Activated CD4-positive, alpha-beta T cell treated with anti-CD3 and anti-CD28 coated beads, Interleukin-2, amount 10 ng/mL, durations not matched to agents 7 days and 5 days (primary cell): ENCODE results near the gene ZPR1. TPM values are rescaled to one million over a fixed set of nuclear protein-coding genes. Genes with fewer than 3 reads are reported as not detected.
A peak's percentile ranks its signal among the peaks of the same experiment; 100 is the strongest.
"Not testable (repeated sequence)": the region's sequence is repeated elsewhere in the genome, so short reads cannot be mapped to it uniquely, and the experiment has no call there.

Experiments
- CTCF ChIA-PET: fragments of 350-600 bp; sonication (Branson Sonifier 250); formaldehyde crosslinking; loops from one replicate; lab custom pipeline; 2021; ENCODE audit warnings: antibody characterized with exemption; lab: Charles Lee
- POLR2A ChIA-PET: fragments of 350-600 bp; sonication (Branson Sonifier 250); formaldehyde crosslinking; loops from one replicate; lab custom pipeline; 2021; ENCODE audit warnings: antibody characterized with exemption; lab: Charles Lee
- DNase-seq: peaks from one replicate; pipeline ENCODE4 v3.0.0-alpha.2; 2020
- H3K27ac Mint-ChIP-seq: one replicate; pipeline ENCODE4 v1.8.0; 2021; ENCODE audit warnings: mild to moderate bottlenecking, moderate library complexity, mixed read lengths
- H3K27me3 Mint-ChIP-seq: one replicate; pipeline ENCODE4 v1.8.0; 2021; ENCODE audit warnings: mixed read lengths
- H3K36me3 Mint-ChIP-seq: one replicate; pipeline ENCODE4 v1.8.0; 2021; ENCODE audit warnings: low read depth, mixed read lengths
- H3K4me1 Mint-ChIP-seq: one replicate; pipeline ENCODE4 v1.8.0; 2021; ENCODE audit warnings: mixed read lengths
- H3K4me3 Mint-ChIP-seq: one replicate; pipeline ENCODE4 v1.8.0; 2021; ENCODE audit warnings: mild to moderate bottlenecking, moderate library complexity, mixed read lengths
- H3K9me3 Mint-ChIP-seq: one replicate; pipeline ENCODE4 v1.8.0; 2021; ENCODE audit warnings: mixed read lengths
- total RNA-seq, 2 experiments: library from RNA; stranded (reverse); gene quantifications; one replicate each; pipeline ENCODE4 v1.2.3, GENCODE V29; 2021

The ZPR1 gene
- total RNA-seq, 2 experiments from 2014 or later, result 55.9 to 58.3 TPM

- peaks cover 56% of the 10 kb centered on the region for H3K36me3 Mint-ChIP-seq
Observed at GRCh38 chr11:116756044-116756443, 31.8 kb downstream of the ZPR1 start.

GRCh38 chr11:116750070-116750718, 37.6 kb downstream of the ZPR1 start:
- H3K36me3 Mint-ChIP-seq, result peaks cover 33% of the 10 kb centered on the region
- POLR2A ChIA-PET, result no interaction called here
- no peaks in the 10 kb centered on the region for H3K9me3 Mint-ChIP-seq
- H3K27me3 Mint-ChIP-seq, result no peaks in the 10 kb centered on the region
- CTCF ChIA-PET, result interaction anchor here (1.2 to 2.0 kb wide), 6 partner anchors 9 to 356 kb away, joined by 3 to 9 read pairs (median 4); no protein-coding TSS in a partner anchor
- DNase-seq, result no peak
- no peak overlapping the region for H3K4me3 Mint-ChIP-seq
- H3K27ac Mint-ChIP-seq, result no peak overlapping the region
- H3K4me1 Mint-ChIP-seq, result no peaks in the 10 kb centered on the region

More at GRCh38 chr11:116756044-116756443, 31.8 kb downstream of the ZPR1 start:
- H3K4me3 Mint-ChIP-seq, H3K27me3 Mint-ChIP-seq, CTCF ChIA-PET, H3K27ac Mint-ChIP-seq, H3K9me3 Mint-ChIP-seq, POLR2A ChIA-PET, DNase-seq, H3K4me1 Mint-ChIP-seq: not testable (repeated sequence)

GRCh38 chr11:116742104-116742503, 45.7 kb downstream of the ZPR1 start:
- Mint-ChIP-seq H3K27ac (no peak overlapping the region), H3K9me3 (no peaks in the 10 kb centered on the region), H3K36me3 (peaks cover 7% of the 10 kb centered on the region), H3K27me3 (no peaks in the 10 kb centered on the region), H3K4me3 (no peak overlapping the region), H3K4me1 (peaks cover 3% of the 10 kb centered on the region)
- DNase-seq, result no peak
- CTCF ChIA-PET, result interaction anchor here (1.1 to 1.8 kb wide), 2 partner anchors 9 kb away, joined by 4 to 6 read pairs; no protein-coding TSS in a partner anchor
- POLR2A ChIA-PET, result no interaction called here

GRCh38 chr11:116740741-116741140, 47.1 kb downstream of the ZPR1 start:
- no peak overlapping the region for H3K27ac Mint-ChIP-seq
- H3K9me3 Mint-ChIP-seq, result no peaks in the 10 kb centered on the region
- H3K36me3 Mint-ChIP-seq, result peaks cover 4% of the 10 kb centered on the region
- H3K27me3 Mint-ChIP-seq, result no peaks in the 10 kb centered on the region
- DNase-seq, result no peak
- H3K4me3 Mint-ChIP-seq, result no peak overlapping the region
- peaks cover 3% of the 10 kb centered on the region for H3K4me1 Mint-ChIP-seq
- ChIA-PET POLR2A (no interaction called here), CTCF (interaction anchor here (0.6 to 1.8 kb wide), 3 partner anchors 8 to 52 kb away, joined by 3 to 6 read pairs (median 3); no protein-coding TSS in a partner anchor)

- no peak for DNase-seq
- ChIA-PET CTCF (no interaction called here), POLR2A (no interaction called here)
- H3K4me3 Mint-ChIP-seq, result no peak overlapping the region
- no peaks in the 10 kb centered on the region for H3K9me3 Mint-ChIP-seq
- peaks cover 5% of the 10 kb centered on the region for H3K4me1 Mint-ChIP-seq
- peak overlapping the region; percentile 15 for H3K27ac Mint-ChIP-seq
- no peaks in the 10 kb centered on the region for H3K27me3 Mint-ChIP-seq
- H3K36me3 Mint-ChIP-seq, result peaks cover 2% of the 10 kb centered on the region
Observed at GRCh38 chr11:116738975-116739374, 48.8 kb downstream of the ZPR1 start.

GRCh38 chr11:116736763-116737162, 51.1 kb downstream of the ZPR1 start:
- H3K27ac Mint-ChIP-seq, result no peak overlapping the region
- CTCF ChIA-PET, result interaction anchor here (0.7 kb wide), 1 partner anchor 9 kb away, joined by 3 read pairs; no protein-coding TSS in a partner anchor
- no peak overlapping the region for H3K4me3 Mint-ChIP-seq
- H3K9me3 Mint-ChIP-seq, result no peaks in the 10 kb centered on the region
- H3K4me1 Mint-ChIP-seq, result peaks cover 11% of the 10 kb centered on the region
- no peak for DNase-seq
- POLR2A ChIA-PET, result no interaction called here
- H3K36me3 Mint-ChIP-seq, result peaks cover 2% of the 10 kb centered on the region
- H3K27me3 Mint-ChIP-seq, result no peaks in the 10 kb centered on the region

- H3K27me3 Mint-ChIP-seq, result no peaks in the 10 kb centered on the region
- H3K36me3 Mint-ChIP-seq, result peaks cover 2% of the 10 kb centered on the region
- POLR2A ChIA-PET, result no interaction called here
- H3K4me1 Mint-ChIP-seq, result peaks cover 9% of the 10 kb centered on the region
- H3K9me3 Mint-ChIP-seq, result no peaks in the 10 kb centered on the region
- H3K4me3 Mint-ChIP-seq, result no peak overlapping the region
- CTCF ChIA-PET, result interaction anchor here (0.9 to 2.0 kb wide), 2 partner anchors 9 to 16 kb away, joined by 3 to 5 read pairs; no protein-coding TSS in a partner anchor
- DNase-seq, result no peak
- H3K27ac Mint-ChIP-seq, result no peak overlapping the region
Observed at GRCh38 chr11:116733969-116734508, 53.8 kb downstream of the ZPR1 start.

- Mint-ChIP-seq H3K27ac (no peak overlapping the region), H3K36me3 (peaks cover 2% of the 10 kb centered on the region), H3K9me3 (no peaks in the 10 kb centered on the region), H3K4me3 (no peak overlapping the region), H3K27me3 (no peaks in the 10 kb centered on the region), H3K4me1 (peaks cover 8% of the 10 kb centered on the region)
- ChIA-PET POLR2A (no interaction called here), CTCF (interaction anchor here (0.8 to 1.7 kb wide), 7 partner anchors 8 to 494 kb away, joined by 3 to 6 read pairs (median 3); no protein-coding TSS in a partner anchor)
- DNase-seq, result no peak
Observed at GRCh38 chr11:116733043-116733755, 54.6 kb downstream of the ZPR1 start.

GRCh38 chr11:116732271-116733042, 55.4 kb downstream of the ZPR1 start:
- POLR2A ChIA-PET, result no interaction called here
- H3K4me1 Mint-ChIP-seq, result peaks cover 8% of the 10 kb centered on the region
- no peak overlapping the region for H3K27ac Mint-ChIP-seq
- DNase-seq, result peak; percentile 67
- peaks cover 2% of the 10 kb centered on the region for H3K36me3 Mint-ChIP-seq
- H3K4me3 Mint-ChIP-seq, result no peak overlapping the region
- CTCF ChIA-PET, result interaction anchor here (0.6 to 1.7 kb wide), 16 partner anchors 9 to 536 kb away, joined by 3 to 6 read pairs (median 3); partner anchors contain the start of gene APOA5
- H3K27me3 Mint-ChIP-seq, result no peaks in the 10 kb centered on the region
- H3K9me3 Mint-ChIP-seq, result no peaks in the 10 kb centered on the region

GRCh38 chr11:116731821-116732220, 56.0 kb downstream of the ZPR1 start:
- Mint-ChIP-seq H3K4me1 (peaks cover 8% of the 10 kb centered on the region), H3K4me3 (no peak overlapping the region), H3K36me3 (peaks cover under 1% of the 10 kb centered on the region), H3K9me3 (no peaks in the 10 kb centered on the region), H3K27me3 (no peaks in the 10 kb centered on the region), H3K27ac (no peak overlapping the region)
- ChIA-PET POLR2A (no interaction called here), CTCF (interaction anchor here (0.6 to 1.7 kb wide), 10 partner anchors 10 to 535 kb away, joined by 3 to 4 read pairs (median 3); partner anchors contain the start of gene APOA5)
- no peak for DNase-seq

GRCh38 chr11:116731097-116731761, 56.6 kb downstream of the ZPR1 start:
- no peak for DNase-seq
- Mint-ChIP-seq H3K9me3 (no peaks in the 10 kb centered on the region), H3K36me3 (no peaks in the 10 kb centered on the region), H3K4me3 (no peak overlapping the region), H3K4me1 (peaks cover 8% of the 10 kb centered on the region), H3K27ac (no peak overlapping the region), H3K27me3 (no peaks in the 10 kb centered on the region)
- ChIA-PET CTCF (interaction anchor here (1.5 kb wide), 1 partner anchor 15 kb away, joined by 3 read pairs; no protein-coding TSS in a partner anchor), POLR2A (no interaction called here)

GRCh38 chr11:116730601-116731000, 57.2 kb downstream of the ZPR1 start:
- DNase-seq, result no peak
- H3K9me3 Mint-ChIP-seq, result no peaks in the 10 kb centered on the region
- H3K27ac Mint-ChIP-seq, result no peak overlapping the region
- no peaks in the 10 kb centered on the region for H3K36me3 Mint-ChIP-seq
- ChIA-PET POLR2A (no interaction called here), CTCF (no interaction called here)
- H3K4me3 Mint-ChIP-seq, result no peak overlapping the region
- peaks cover 8% of the 10 kb centered on the region for H3K4me1 Mint-ChIP-seq
- H3K27me3 Mint-ChIP-seq, result no peaks in the 10 kb centered on the region
